HepG2 (cell line): Measurements from ENCODE around the gene MAN2A1. TPM values are rescaled to one million over a fixed set of nuclear protein-coding genes. Genes with fewer than 3 reads are reported as not detected.

Experiments
- FOXA1 ChIP-seq, 2 experiments: fragments of 450-650 bp in 1 of 2; sonication (generic) in 1 of 2; formaldehyde crosslinking in 1 of 2; IDR thresholded peaks; 2 replicates each; pipeline versions ENCODE4 v1.4.0 to v1.6.1; 2016 to 2020; ENCODE audit warnings: missing genetic modification reagents in 1 of 2
- HDAC1 ChIP-seq: sonication (generic); formaldehyde crosslinking; IDR thresholded peaks from 2 replicates; pipeline ENCODE4 v1.5.1; 2020; ENCODE audit warnings: mild to moderate bottlenecking, missing genetic modification reagents
- MAZ ChIP-seq, 2 experiments: sonication (generic) in 1 of 2; formaldehyde crosslinking in 1 of 2; IDR thresholded peaks; 2 replicates each; pipeline versions ENCODE4 v1.5.0 to v1.6.1; 2012 to 2020; ENCODE audit warnings: low read depth in 2 of 2, mild to moderate bottlenecking in 2 of 2, borderline replicate concordance in 1 of 2, improper control_type of control experiment in 1 of 2, low read length in 1 of 2, missing genetic modification reagents in 1 of 2, moderate library complexity in 1 of 2
- PHF21A ChIP-seq: sonication (generic); formaldehyde crosslinking; IDR thresholded peaks from 2 replicates; pipeline ENCODE4 v1.5.0; 2020; ENCODE audit warnings: mild to moderate bottlenecking, missing genetic modification reagents
- RBAK ChIP-seq: sonication (generic); formaldehyde crosslinking; IDR thresholded peaks from 2 replicates; pipeline ENCODE4 v1.5.1; 2020; ENCODE audit warnings: mild to moderate bottlenecking, missing genetic modification reagents
- SAP130 ChIP-seq: IDR thresholded peaks from 2 replicates; pipeline ENCODE4 v1.6.1; 2016; ENCODE audit warnings: low read depth
- TGIF2 ChIP-seq: IDR thresholded peaks from 2 replicates; pipeline ENCODE4 v1.6.1; 2016; ENCODE audit warnings: control low read depth, missing compliant biosample characterization
- USF2 ChIP-seq, 2 experiments: sonication (generic) in 1 of 2; formaldehyde crosslinking in 1 of 2; IDR thresholded peaks; 2 replicates each; pipeline versions ENCODE4 v1.5.1 to v1.6.1; 2011 to 2020; ENCODE audit warnings: borderline replicate concordance in 1 of 2, low read depth in 1 of 2, low read length in 1 of 2, mild to moderate bottlenecking in 1 of 2, missing genetic modification reagents in 1 of 2, moderate library complexity in 1 of 2
- ZBTB21 ChIP-seq: sonication (generic); formaldehyde crosslinking; IDR thresholded peaks from 2 replicates; pipeline ENCODE4 v1.4.0; 2020; ENCODE audit warnings: missing genetic modification reagents
- ZEB1 ChIP-seq: IDR thresholded peaks from 2 replicates; pipeline ENCODE4 v1.6.1; 2012; ENCODE audit warnings: mild to moderate bottlenecking, low read depth, inconsistent platforms; ENCODE audit not compliant: insufficient replicate concordance
- ZNF121 ChIP-seq: sonication (generic); formaldehyde crosslinking; IDR thresholded peaks from 2 replicates; pipeline ENCODE4 v1.5.0; 2020; ENCODE audit warnings: mild to moderate bottlenecking, missing genetic modification reagents
- ZNF17 ChIP-seq: sonication (generic); formaldehyde crosslinking; IDR thresholded peaks from 2 replicates; pipeline ENCODE4 v1.5.0; 2020; ENCODE audit warnings: mild to moderate bottlenecking, missing genetic modification reagents
- ZNF275 ChIP-seq: sonication (generic); formaldehyde crosslinking; IDR thresholded peaks from 2 replicates; pipeline ENCODE4 v1.8.0; 2022; ENCODE audit warnings: missing genetic modification reagents, mild to moderate bottlenecking, inconsistent platforms, borderline replicate concordance
- ZNF672 ChIP-seq: sonication (generic); formaldehyde crosslinking; IDR thresholded peaks from 2 replicates; pipeline ENCODE4 v1.8.1; 2022; ENCODE audit warnings: missing genetic modification reagents
- ZSCAN30 ChIP-seq: sonication (generic); formaldehyde crosslinking; IDR thresholded peaks from 2 replicates; pipeline ENCODE4 v1.5.0; 2020; ENCODE audit warnings: mild to moderate bottlenecking, missing genetic modification reagents
- ZSCAN31 ChIP-seq: sonication (generic); formaldehyde crosslinking; IDR thresholded peaks from 2 replicates; pipeline ENCODE4 v1.5.0; 2020; ENCODE audit warnings: low read depth, mild to moderate bottlenecking, missing genetic modification reagents
- polyA plus RNA-seq, 8 experiments: library from polyadenylated mRNA; depleted of rRNA in 3 of 8; stranded (reverse) in 7 of 8; unstranded in 1 of 8; fragments of >200 nt; fragmentation: Illumina TruSeq in 4 of 8; extraction: Trizol in 4 of 8; gene quantifications; 2 replicates each; pipeline versions ENCODE4 v1.2.1 to v1.2.3, GENCODE V29; 2011 to 2016; ENCODE audit warnings: low read depth in 4 of 8, missing spikeins in 1 of 8, mixed read lengths in 1 of 8; ENCODE audit not compliant: insufficient read depth in 1 of 8
- total RNA-seq, 5 experiments: library from RNA; depleted of rRNA; stranded (reverse); fragments of >200 nt; fragmentation: Illumina TruSeq; extraction: Trizol; gene quantifications; 2 replicates each; pipeline ENCODE4 v1.2.3, GENCODE V29; 2016; ENCODE audit warnings: low read depth in 1 of 5
- TF ChIP-seq, protein P1 (sequence below): sonication (generic); formaldehyde crosslinking; IDR thresholded peaks from 2 replicates; pipeline ENCODE4 v1.8.0; 2022; ENCODE audit warnings: mild to moderate bottlenecking, missing genetic modification reagents, moderate library complexity
- TF ChIP-seq, protein P2 (sequence below): sonication (generic); formaldehyde crosslinking; IDR thresholded peaks from 2 replicates; pipeline ENCODE4 v1.5.1; 2020; ENCODE audit warnings: missing genetic modification reagents, mild to moderate bottlenecking, borderline replicate concordance
- TF ChIP-seq, protein P3 (sequence below): sonication (generic); formaldehyde crosslinking; IDR thresholded peaks from 2 replicates; pipeline ENCODE4 v1.4.0; 2020; ENCODE audit warnings: missing genetic modification reagents

Gene MAN2A1
- total and polyA plus RNA-seq, 2 of the 13 experiments (the other 11 are each of a cell fraction or from before 2014, with no cell fraction given): 56.2 to 80.5 TPM

DNA sequence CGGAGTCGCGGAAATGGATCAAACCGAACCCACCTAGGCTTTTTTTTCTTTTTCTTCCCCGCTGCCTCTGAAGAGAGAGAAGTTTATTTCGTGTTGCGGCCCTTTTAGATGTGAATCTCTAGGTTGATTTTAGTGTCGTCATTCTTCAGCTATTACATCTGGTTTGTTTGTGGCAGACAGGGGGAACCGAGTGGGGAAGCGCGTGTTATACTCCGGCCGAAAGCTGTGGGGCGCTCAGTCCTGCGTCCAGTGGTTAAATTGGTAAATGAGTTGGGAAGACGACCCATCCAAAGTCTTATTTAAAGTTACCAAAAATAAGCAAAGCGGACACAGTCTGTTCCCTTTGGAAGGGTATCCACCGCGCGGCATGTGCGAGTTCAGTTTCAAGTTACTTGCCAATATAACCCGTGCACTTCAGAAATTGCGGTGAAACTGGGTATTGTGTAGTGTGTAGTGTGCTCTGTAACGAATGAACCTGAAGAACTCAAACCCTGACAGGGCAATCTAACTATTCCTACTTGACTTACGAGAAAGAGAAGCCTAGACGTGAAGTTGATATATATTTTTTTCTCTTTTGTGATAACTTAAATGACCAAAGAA is 1.3 kb downstream of the MAN2A1 start (continued):
- TF ChIP-seq, protein P1, sequence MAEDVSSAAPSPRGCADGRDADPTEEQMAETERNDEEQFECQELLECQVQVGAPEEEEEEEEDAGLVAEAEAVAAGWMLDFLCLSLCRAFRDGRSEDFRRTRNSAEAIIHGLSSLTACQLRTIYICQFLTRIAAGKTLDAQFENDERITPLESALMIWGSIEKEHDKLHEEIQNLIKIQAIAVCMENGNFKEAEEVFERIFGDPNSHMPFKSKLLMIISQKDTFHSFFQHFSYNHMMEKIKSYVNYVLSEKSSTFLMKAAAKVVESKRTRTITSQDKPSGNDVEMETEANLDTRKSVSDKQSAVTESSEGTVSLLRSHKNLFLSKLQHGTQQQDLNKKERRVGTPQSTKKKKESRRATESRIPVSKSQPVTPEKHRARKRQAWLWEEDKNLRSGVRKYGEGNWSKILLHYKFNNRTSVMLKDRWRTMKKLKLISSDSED (CRISPR knock-in tag): no peak
- TF ChIP-seq ZNF121 (CRISPR knock-in tag) (no peak), ZBTB21 (CRISPR knock-in tag) (no peak), FOXA1 (IDR thresholded peaks at IDR 0.05) (no peak), FOXA1 (CRISPR knock-in tag; IDR thresholded peaks at IDR 0.05) (no peak), PHF21A (CRISPR knock-in tag) (0 out of 2 replicates have a peak, but pooled peaks have one; percentile 33), TGIF2 (no peak), ZSCAN30 (CRISPR knock-in tag) (no peak), MAZ (IDR thresholded peaks at IDR 0.05; ENCODE audit: borderline replicate concordance, low read depth, low read length) (no peak), MAZ (CRISPR knock-in tag; IDR thresholded peaks at IDR 0.05; ENCODE audit: low read depth) (no peak), HDAC1 (CRISPR knock-in tag) (no peak), RBAK (CRISPR knock-in tag) (peak; percentile 96), ZNF17 (no peak), ZNF672 (CRISPR knock-in tag) (no peak), ZNF275 (CRISPR knock-in tag) (no peak), ZEB1 (no peak), USF2 (IDR thresholded peaks at IDR 0.05; ENCODE audit: low read depth, low read length) (no peak), USF2 (CRISPR knock-in tag; IDR thresholded peaks at IDR 0.05; ENCODE audit: borderline replicate concordance) (no peak), SAP130 (peak; percentile 53; the same call in 1 of the 2 replicates), ZSCAN31 (CRISPR knock-in tag) (no peak)
- TF ChIP-seq, protein P2, sequence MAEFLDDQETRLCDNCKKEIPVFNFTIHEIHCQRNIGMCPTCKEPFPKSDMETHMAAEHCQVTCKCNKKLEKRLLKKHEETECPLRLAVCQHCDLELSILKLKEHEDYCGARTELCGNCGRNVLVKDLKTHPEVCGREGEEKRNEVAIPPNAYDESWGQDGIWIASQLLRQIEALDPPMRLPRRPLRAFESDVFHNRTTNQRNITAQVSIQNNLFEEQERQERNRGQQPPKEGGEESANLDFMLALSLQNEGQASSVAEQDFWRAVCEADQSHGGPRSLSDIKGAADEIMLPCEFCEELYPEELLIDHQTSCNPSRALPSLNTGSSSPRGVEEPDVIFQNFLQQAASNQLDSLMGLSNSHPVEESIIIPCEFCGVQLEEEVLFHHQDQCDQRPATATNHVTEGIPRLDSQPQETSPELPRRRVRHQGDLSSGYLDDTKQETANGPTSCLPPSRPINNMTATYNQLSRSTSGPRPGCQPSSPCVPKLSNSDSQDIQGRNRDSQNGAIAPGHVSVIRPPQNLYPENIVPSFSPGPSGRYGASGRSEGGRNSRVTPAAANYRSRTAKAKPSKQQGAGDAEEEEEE (CRISPR knock-in tag): no peak
- TF ChIP-seq, protein P3, sequence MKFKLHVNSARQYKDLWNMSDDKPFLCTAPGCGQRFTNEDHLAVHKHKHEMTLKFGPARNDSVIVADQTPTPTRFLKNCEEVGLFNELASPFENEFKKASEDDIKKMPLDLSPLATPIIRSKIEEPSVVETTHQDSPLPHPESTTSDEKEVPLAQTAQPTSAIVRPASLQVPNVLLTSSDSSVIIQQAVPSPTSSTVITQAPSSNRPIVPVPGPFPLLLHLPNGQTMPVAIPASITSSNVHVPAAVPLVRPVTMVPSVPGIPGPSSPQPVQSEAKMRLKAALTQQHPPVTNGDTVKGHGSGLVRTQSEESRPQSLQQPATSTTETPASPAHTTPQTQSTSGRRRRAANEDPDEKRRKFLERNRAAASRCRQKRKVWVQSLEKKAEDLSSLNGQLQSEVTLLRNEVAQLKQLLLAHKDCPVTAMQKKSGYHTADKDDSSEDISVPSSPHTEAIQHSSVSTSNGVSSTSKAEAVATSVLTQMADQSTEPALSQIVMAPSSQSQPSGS: peak; percentile 21; the same call in 1 of the 2 replicates
